SJCRH30 (cell line): ENCODE data around the gene CDKN1A. TPM values are rescaled to one million over a fixed set of nuclear protein-coding genes. Genes with fewer than 3 reads are reported as not detected.
"Not testable (repeated sequence)": the region's sequence is repeated elsewhere in the genome, so short reads cannot be mapped to it uniquely, and the experiment has no call there.

Source experiments
- DNase-seq, 2 experiments: peaks; one replicate each; pipeline ENCODE4 v3.0.0-alpha.2; 2015 to 2020
- H3K27ac ChIP-seq: fragments of 250-450 bp; sonication (Bioruptor Pico); 2 replicates; pipeline ENCODE4 v1.5.1; 2020; ENCODE audit warnings: mild to moderate bottlenecking, moderate library complexity
- H3K27me3 ChIP-seq: fragments of 250-450 bp; sonication (Bioruptor Pico); 2 replicates; pipeline ENCODE4 v1.5.1; 2020; ENCODE audit warnings: mild to moderate bottlenecking, moderate library complexity
- H3K36me3 ChIP-seq: fragments of 250-450 bp; sonication (Bioruptor Pico); 2 replicates; pipeline ENCODE4 v1.5.1; 2020; ENCODE audit warnings: mild to moderate bottlenecking, moderate library complexity
- H3K4me1 ChIP-seq: fragments of 250-450 bp; sonication (Bioruptor Pico); 2 replicates; pipeline ENCODE4 v1.5.1; 2020; ENCODE audit warnings: mild to moderate bottlenecking, moderate library complexity
- H3K4me3 ChIP-seq: fragments of 250-450 bp; sonication (Bioruptor Pico); 2 replicates; pipeline ENCODE4 v1.5.1; 2020; ENCODE audit warnings: mild to moderate bottlenecking, moderate library complexity
- H3K9me3 ChIP-seq: fragments of 250-450 bp; sonication (Bioruptor Pico); replicated peaks from 2 replicates; pipeline ENCODE4 v1.5.1; 2020; ENCODE audit warnings: mild to moderate bottlenecking, moderate library complexity
- total RNA-seq: library from RNA; depleted of rRNA; stranded (reverse); fragments of >200 nt; shearing (Covaris generic); gene quantifications from 2 replicates; pipeline ENCODE4 v1.2.3, GENCODE V29; 2014

The CDKN1A gene
- total RNA-seq, 1 experiment from 2014 or later = 57.8 TPM

DNA sequence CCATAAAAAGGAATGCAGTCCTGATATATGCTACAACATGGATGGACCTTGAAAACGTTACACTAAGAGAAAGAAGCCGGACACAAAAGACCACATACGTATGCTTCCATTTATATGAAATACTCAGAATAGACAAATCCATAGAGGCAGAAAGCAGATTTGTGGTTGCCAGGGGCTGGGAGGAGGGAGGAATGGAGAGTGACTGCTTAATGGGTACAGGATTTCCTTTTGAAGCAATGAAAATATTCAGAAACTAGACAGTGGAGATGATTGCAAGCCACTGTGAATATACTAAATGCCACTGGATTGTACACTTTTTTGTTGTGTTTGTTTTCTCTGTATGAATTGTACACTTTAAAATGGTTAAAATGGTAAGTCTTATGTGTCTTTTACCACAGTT lies 29.4 kb upstream of the CDKN1A start:
- H3K9me3 ChIP-seq = no peaks in the 10 kb centered on the region
- H3K36me3 ChIP-seq = no peaks in the 10 kb centered on the region
- H3K4me3 ChIP-seq = no peak overlapping the region
- H3K4me1 ChIP-seq = peaks cover 40% of the 10 kb centered on the region
- no peaks in the 10 kb centered on the region for H3K27me3 ChIP-seq
- peak overlapping the region; percentile 28 for H3K27ac ChIP-seq
- DNase-seq = no peak

DNA sequence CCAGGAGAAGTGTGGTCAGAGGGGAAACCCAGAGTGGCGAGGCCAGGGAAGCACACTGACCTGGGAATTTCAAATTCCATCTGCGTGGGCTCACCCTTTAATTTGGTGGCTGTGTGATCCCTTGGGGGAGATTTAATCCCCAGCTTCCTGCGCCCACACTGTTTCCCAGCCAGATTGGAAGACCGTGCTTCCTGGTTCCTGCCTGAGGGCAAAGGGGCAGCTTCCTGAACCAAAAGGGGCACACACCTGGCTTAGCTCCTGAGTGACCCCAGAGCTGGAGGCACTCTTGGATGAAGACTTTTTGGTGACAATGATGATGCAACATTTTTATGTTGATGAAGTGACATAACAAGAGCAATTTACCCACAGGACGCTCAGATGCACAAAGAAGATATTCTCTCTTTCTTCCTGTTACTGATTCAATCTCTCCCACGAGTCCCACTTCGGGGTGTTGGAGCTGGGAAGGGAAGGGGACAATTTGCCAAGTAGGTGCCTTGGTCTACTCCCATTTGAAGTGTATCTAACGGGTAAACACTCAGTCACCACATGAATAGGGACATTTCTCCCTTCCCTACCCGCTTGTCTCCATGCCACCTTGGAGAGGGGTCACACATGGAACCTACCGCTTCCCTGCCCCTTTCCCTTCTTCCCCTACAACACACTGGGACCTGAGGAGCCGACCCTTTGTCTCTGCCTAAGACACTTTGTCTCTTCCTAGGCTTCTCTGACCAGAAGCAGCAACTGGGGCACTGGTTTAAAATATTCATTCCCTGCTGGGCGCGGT lies 28.6 kb upstream of the CDKN1A start:
- Histone ChIP-seq H3K27me3 (no peaks in the 10 kb centered on the region), H3K4me1 (peaks cover 34% of the 10 kb centered on the region), H3K36me3 (no peaks in the 10 kb centered on the region), H3K27ac (peak overlapping the region; percentile 28), H3K9me3 (no peaks in the 10 kb centered on the region), H3K4me3 (no peak overlapping the region)
- DNase-seq = peak; percentile 72 to 77

DNA sequence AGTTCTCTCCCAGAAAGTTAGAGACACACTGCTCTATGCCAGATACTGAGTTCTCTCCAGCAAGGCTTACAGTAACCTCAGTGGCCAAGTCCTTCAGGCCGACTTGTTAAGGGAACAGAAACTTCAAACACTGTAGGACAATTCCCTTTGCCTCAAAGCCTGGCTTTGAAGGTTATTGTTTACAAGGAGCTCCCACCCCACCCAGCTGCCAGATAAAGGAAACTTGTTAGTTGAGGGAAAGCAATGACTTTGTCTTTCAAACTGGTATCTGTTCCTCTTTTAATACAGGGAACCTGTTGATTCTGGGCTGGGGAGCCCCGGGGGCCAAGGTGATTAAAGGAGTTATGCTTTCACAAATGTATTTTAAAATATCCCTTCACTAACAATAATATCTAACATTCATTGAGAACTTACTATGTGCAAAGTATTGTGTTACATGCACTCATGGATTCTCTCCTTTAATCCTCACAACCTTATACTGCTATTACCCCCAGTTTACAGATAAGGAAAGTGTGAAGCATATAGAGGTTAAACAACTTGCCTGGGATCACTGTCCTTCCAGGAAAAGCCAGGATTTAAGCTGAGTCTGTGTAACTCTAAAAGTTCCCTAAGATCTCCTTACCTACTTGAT lies 27.6 kb upstream of the CDKN1A start:
- Histone ChIP-seq H3K27ac (no peak overlapping the region), H3K36me3 (no peaks in the 10 kb centered on the region), H3K4me3 (no peak overlapping the region), H3K9me3 (no peaks in the 10 kb centered on the region), H3K27me3 (no peaks in the 10 kb centered on the region), H3K4me1 (peaks cover 29% of the 10 kb centered on the region)
- DNase-seq = no peak

DNA sequence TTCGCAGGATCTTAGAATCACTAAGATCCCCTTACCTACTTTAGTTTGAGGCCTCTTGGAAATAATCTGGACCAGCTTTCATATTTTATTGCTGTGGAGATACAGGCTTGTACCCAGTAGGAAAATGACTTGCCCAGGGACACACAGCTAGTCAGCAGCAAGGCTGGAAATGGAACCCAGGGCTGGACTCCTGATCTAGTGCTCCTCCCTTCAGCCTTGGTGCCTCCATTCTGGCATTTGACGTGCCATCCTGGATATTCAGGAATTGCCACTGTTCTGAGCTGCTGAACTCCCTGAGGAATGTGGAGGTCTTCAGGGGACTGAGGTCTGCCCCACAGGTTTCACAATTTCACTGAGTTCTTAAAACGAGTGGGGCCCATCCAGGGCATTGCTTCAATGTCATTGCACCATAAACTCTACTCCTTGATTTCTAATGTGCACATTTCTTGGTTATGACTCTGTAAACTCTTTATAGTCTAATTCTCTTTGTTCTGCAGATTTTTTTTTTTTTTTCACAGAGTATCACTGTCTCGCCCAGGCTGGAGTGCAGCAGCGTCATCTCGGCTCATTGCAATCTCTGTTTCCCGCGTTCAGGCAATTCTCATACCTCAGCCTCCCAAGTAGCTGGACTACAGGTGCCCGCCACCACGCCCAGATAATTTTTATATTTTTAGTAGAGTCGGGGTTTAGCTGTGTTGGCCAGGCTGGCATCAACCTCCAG lies 26.7 kb upstream of the CDKN1A start:
- no peak overlapping the region for H3K4me3 ChIP-seq
- H3K36me3 ChIP-seq = no peaks in the 10 kb centered on the region

DNA sequence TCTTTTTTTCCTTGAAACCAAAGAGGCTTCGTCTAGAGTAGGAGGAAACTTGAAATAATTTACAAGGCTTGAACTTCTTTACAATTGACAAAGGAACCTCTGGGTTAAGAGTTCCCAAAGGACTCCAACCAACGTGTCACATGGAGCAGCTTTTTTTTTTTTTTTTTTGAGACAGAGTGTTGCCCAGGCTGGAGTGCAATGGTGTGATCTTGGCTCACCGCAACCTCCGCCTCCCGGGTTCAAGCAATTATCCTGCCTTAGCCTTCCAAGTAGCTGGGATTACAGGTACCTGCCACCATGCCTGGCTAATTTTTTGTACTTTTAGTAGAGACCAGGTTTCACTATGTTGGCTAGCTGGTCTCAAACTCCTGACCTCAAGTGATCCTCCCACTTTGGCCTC lies 24.0 kb upstream of the CDKN1A start:
- not testable (repeated sequence) for H3K4me3 ChIP-seq, H3K36me3 ChIP-seq, DNase-seq, H3K27me3 ChIP-seq, H3K9me3 ChIP-seq, H3K27ac ChIP-seq
- peaks cover 24% of the 10 kb centered on the region for H3K4me1 ChIP-seq

More for the DNA sequence above, 26.7 kb upstream of the CDKN1A start:
- Histone ChIP-seq H3K4me1 (peaks cover 29% of the 10 kb centered on the region), H3K27ac (no peak overlapping the region), H3K27me3 (no peaks in the 10 kb centered on the region), H3K9me3 (no peaks in the 10 kb centered on the region)
- DNase-seq = no peak

DNA sequence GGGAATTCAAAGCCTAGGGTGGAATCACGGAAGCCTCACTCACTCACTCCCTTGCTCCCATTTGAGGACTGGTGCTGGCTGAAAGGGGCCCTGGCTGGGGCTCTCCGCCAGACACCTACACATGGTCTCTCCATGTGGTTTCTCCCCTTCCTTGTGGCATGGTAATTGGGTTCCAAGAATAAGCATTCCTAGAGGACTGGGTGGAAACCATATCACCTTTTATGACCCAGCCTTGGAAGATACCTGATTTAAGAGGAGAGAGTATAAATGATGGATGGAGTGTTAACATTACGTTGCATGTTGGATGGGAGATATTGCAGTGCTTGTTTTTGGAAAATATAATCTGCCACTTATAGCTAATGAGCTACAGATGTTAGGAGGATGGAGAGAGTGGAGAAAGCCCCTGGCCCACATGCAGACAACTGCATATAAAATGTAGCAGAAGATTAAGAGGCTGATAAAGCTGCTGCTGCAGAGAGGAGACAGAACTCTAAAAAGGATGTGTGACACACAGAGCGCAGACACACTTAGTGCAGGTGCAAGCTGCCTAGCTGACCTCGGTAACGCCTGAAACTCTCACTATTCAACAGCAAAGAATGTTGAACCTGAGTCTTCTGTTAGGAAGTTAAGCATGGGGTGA lies 23.3 kb upstream of the CDKN1A start:
- Histone ChIP-seq H3K27ac (no peak overlapping the region), H3K36me3 (no peaks in the 10 kb centered on the region), H3K9me3 (no peaks in the 10 kb centered on the region), H3K4me3 (no peak overlapping the region), H3K4me1 (peaks cover 17% of the 10 kb centered on the region), H3K27me3 (no peaks in the 10 kb centered on the region)
- no peak for DNase-seq

DNA sequence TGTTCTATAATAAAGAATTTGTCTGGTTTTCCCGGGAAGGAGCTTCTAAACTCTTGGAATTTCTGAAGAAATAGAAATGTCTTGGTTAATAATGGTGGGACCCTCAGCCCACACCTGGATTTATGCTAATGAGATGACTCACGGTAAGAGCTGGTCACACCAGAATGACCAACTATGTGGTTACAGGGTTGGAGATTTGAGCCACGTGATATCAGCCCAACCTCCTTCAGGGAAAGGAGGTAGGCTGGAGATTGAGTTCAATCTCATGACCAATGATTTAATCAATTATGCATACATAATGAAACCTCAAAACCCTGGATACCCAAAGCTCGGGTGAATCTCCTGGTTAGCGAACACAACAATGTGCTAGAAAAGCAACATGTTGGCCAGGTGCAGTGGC lies 22.1 kb upstream of the CDKN1A start:
- H3K4me3 ChIP-seq = no peak overlapping the region
- no peak for DNase-seq
- H3K9me3 ChIP-seq = no peaks in the 10 kb centered on the region
- no peak overlapping the region for H3K27ac ChIP-seq
- no peaks in the 10 kb centered on the region for H3K36me3 ChIP-seq
- H3K27me3 ChIP-seq = no peaks in the 10 kb centered on the region
- peaks cover 5% of the 10 kb centered on the region for H3K4me1 ChIP-seq

DNA sequence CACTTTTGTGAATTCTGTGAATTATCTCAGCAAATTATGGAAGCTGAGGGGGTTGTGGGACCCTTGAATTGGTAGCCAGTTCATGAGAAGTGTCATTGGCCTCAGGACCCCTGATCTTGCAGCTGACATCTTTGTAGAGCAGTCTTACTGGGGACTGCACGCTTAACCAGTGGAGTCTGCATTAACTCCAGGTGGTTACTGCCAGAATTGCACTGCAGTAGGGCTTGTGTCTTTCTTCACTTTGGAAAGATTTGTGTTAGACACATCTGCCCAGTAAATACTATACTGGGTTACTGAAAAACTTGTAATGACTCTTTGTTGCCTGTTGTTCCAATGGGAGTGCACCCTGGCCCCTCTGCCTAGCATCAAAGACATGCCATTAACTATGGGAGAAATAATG lies 21.2 kb upstream of the CDKN1A start:
- Histone ChIP-seq H3K27me3 (no peaks in the 10 kb centered on the region), H3K27ac (no peak overlapping the region), H3K36me3 (no peaks in the 10 kb centered on the region), H3K9me3 (no peaks in the 10 kb centered on the region), H3K4me1 (peaks cover 5% of the 10 kb centered on the region), H3K4me3 (no peak overlapping the region)
- no peak for DNase-seq

DNA sequence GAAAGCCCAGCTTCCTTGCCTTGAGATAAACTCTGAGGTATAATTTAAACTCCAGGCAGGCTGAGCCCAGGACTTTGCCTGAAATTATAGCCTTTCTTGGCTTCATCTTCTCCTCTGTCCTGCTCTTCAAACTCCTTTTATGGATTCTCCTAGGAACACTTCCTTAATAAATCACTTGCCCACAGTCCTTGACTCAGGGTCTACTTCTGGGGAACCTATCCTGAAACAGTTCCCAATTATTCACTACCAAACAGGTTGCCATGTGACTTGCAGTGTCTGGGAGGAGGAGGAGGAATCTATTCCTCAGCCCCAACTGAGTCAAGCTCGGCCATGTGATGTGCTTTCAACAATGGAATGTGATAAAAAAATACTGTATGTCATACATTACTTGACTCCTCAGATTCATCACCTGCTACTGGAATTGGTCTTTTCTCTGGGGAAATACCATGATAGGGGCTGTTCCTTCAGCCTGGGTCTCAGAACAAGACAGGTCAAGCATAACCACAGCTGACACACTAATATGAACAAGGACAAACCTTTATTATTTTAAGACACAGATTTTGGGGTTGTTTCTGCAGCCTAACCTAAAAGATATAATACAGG lies 20.5 kb upstream of the CDKN1A start:
- H3K36me3 ChIP-seq = no peaks in the 10 kb centered on the region
- H3K9me3 ChIP-seq = no peaks in the 10 kb centered on the region
- H3K27me3 ChIP-seq = no peaks in the 10 kb centered on the region
- DNase-seq = no peak
- H3K4me1 ChIP-seq = peaks cover 5% of the 10 kb centered on the region
- no peak overlapping the region for H3K27ac ChIP-seq
- no peak overlapping the region for H3K4me3 ChIP-seq

DNA sequence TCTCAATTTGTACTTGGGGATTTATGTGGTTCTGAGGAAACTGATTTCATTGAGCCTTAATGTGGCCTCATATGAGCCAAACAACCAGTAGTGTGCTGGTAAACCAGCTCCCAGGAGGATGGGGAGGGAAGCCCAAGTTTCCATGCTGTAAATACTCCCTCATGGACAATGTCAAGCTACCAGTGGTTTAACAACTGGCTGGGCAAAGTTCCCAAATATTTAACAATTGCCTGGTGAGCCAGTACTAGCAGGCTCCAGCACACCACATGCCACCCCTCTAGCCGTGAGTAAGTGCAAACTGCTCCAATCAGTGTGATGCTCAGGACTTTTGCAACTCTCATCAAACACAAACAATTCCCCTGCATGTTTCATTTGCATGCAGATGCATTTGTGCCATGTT lies 19.2 kb upstream of the CDKN1A start:
- no peak overlapping the region for H3K4me3 ChIP-seq
- no peak for DNase-seq
- H3K36me3 ChIP-seq = no peaks in the 10 kb centered on the region
- peaks cover 5% of the 10 kb centered on the region for H3K4me1 ChIP-seq
- no peaks in the 10 kb centered on the region for H3K9me3 ChIP-seq
- H3K27ac ChIP-seq = no peak overlapping the region
- H3K27me3 ChIP-seq = no peaks in the 10 kb centered on the region

DNA sequence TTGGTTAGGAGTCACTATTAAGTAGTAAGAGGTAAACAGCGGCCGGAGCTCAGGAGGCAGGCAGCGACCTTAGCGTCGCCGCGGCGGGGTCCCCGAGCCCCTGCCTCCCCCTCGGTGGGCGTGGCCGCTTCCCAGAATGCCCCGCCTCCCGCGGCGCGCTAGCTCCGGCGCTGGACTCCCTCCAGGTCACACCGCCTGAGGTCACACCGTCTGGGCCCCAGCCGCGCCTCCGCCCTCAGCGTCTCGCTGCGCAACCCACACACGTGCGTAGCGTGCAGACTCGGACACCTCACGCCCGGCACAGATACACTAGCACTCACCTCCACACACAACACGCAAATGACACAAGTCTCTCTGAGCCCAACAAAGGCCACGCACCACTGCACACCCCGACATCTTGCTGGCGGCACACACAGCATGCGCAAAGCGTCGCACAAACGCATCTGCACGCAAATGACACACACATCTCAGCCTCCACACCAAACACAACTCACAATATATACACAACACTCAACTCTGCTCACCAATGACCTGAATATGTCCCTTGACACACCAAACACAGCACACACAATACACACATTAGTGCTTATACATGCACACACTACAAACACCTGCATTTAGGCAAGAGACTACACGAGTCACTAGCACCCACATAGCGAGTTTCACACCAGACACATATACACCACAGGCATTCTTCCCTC lies 17.6 kb upstream of the CDKN1A start:
- Histone ChIP-seq H3K27me3 (no peaks in the 10 kb centered on the region), H3K36me3 (no peaks in the 10 kb centered on the region), H3K4me1 (peaks cover 5% of the 10 kb centered on the region), H3K4me3 (no peak overlapping the region), H3K27ac (no peak overlapping the region), H3K9me3 (no peaks in the 10 kb centered on the region)
- DNase-seq = no peak

DNA sequence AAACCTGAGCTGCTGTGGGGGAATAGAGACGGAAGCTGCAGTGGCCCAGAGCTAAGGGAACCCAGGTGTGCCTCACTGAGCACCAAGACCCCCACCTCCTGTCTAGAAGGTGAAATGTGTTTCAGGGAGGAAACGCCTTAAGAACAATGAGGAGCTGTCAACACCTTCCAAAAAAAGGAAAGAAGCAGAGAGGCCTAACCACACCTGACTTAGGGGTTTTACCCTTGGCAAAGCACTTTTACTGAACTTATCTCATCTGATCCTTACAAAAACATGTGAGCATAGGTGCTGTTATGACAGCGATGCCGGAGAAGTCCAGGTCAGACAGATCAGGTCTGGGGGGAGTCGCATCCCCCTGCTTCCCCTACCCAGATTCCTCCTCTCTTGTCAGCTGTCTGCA lies 16.1 kb upstream of the CDKN1A start:
- DNase-seq = no peak
- Histone ChIP-seq H3K27ac (no peak overlapping the region), H3K27me3 (no peaks in the 10 kb centered on the region), H3K4me3 (no peak overlapping the region), H3K36me3 (no peaks in the 10 kb centered on the region), H3K4me1 (peaks cover 17% of the 10 kb centered on the region), H3K9me3 (no peaks in the 10 kb centered on the region)

DNA sequence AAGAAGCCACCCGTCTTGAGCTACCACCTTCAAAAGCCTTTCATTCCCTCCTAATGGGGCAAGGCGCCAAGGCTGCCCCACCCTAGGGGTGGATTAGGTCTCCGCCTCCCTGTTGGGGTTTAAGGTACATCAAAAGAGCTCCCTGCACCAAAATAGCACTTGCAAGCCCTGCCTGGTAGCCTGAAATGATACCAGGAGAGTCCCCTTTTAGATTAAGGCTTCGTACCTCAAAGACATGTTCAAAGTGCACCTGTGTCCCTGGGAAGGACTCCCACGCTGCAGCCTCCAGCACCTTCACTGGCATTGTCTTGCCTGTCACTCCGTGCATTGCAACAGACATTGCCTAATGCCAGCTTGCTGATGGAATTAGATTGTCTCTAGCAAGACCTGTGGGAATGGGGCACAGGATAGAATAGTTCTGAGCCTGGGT lies 15.7 kb upstream of the CDKN1A start:
- Histone ChIP-seq H3K27me3 (no peaks in the 10 kb centered on the region), H3K4me3 (no peak overlapping the region), H3K9me3 (no peaks in the 10 kb centered on the region), H3K36me3 (no peaks in the 10 kb centered on the region), H3K4me1 (peaks cover 18% of the 10 kb centered on the region), H3K27ac (no peak overlapping the region)
- no peak for DNase-seq
